RWPE2 (cell line): Measurements from ENCODE around the gene SETBP1.

ENCODE experiments used
- ATAC-seq: fragments of 200-7000 bp; cut with Tn5 transposase; 3 replicates; pipeline ENCODE4 v1.9.1; 2021; ENCODE audit warnings: low read depth
- DNase-seq: peaks from one replicate; pipeline ENCODE4 v3.0.0-alpha.2; 2020; ENCODE audit warnings: low spot score
- H3K27ac ChIP-seq: fragments of 450-650 bp; 2 replicates; pipeline ENCODE4 v1.5.1; 2017; ENCODE audit warnings: mild to moderate bottlenecking; ENCODE audit not compliant: poor library complexity, severe bottlenecking
- H3K27me3 ChIP-seq: fragments of 250-450 bp; sonication (Bioruptor Pico); 2 replicates; pipeline ENCODE4 v1.5.1; 2021; ENCODE audit warnings: mild to moderate bottlenecking, moderate library complexity; ENCODE audit not compliant: insufficient read depth, poor library complexity, severe bottlenecking
- H3K36me3 ChIP-seq: fragments of 250-450 bp; sonication (Bioruptor Pico); 2 replicates; pipeline ENCODE4 v1.5.1; 2020; ENCODE audit warnings: low read depth, mild to moderate bottlenecking, moderate library complexity
- H3K4me1 ChIP-seq: fragments of 250-450 bp; sonication (Bioruptor Pico); 2 replicates; pipeline ENCODE4 v1.5.1; 2021; ENCODE audit warnings: mild to moderate bottlenecking, moderate library complexity; ENCODE audit not compliant: insufficient read depth, poor library complexity, severe bottlenecking
- H3K4me3 ChIP-seq: fragments of 250-450 bp; sonication (Bioruptor Pico); 2 replicates; pipeline ENCODE4 v1.5.1; 2021; ENCODE audit warnings: mild to moderate bottlenecking, moderate library complexity; ENCODE audit not compliant: severe bottlenecking
- H3K9me3 ChIP-seq: fragments of 250-450 bp; sonication (Bioruptor Pico); 2 replicates; pipeline ENCODE4 v1.5.1; 2021; ENCODE audit warnings: mild to moderate bottlenecking, moderate library complexity; ENCODE audit not compliant: severe bottlenecking
- TF ChIP-seq, protein P1 (sequence below): fragments of 450-650 bp; IDR thresholded peaks from one replicate; pipeline ENCODE4 v1.5.1; 2017; ENCODE audit warnings: mild to moderate bottlenecking, moderate library complexity; ENCODE audit not compliant: poor library complexity, severe bottlenecking

Gene SETBP1

GRCh38 chr18:44801781-44802180, 121.1 kb downstream of the SETBP1 start:
- Histone ChIP-seq H3K4me1 (no peaks in the 10 kb centered on the region), H3K27ac (no peak overlapping the region), H3K27me3 (no peaks in the 10 kb centered on the region)

GRCh38 chr18:44802508-44802907, 121.8 kb downstream of the SETBP1 start:
- H3K4me1 ChIP-seq, result no peaks in the 10 kb centered on the region
- TF ChIP-seq, protein P1, sequence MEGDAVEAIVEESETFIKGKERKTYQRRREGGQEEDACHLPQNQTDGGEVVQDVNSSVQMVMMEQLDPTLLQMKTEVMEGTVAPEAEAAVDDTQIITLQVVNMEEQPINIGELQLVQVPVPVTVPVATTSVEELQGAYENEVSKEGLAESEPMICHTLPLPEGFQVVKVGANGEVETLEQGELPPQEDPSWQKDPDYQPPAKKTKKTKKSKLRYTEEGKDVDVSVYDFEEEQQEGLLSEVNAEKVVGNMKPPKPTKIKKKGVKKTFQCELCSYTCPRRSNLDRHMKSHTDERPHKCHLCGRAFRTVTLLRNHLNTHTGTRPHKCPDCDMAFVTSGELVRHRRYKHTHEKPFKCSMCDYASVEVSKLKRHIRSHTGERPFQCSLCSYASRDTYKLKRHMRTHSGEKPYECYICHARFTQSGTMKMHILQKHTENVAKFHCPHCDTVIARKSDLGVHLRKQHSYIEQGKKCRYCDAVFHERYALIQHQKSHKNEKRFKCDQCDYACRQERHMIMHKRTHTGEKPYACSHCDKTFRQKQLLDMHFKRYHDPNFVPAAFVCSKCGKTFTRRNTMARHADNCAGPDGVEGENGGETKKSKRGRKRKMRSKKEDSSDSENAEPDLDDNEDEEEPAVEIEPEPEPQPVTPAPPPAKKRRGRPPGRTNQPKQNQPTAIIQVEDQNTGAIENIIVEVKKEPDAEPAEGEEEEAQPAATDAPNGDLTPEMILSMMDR, result no peak
- ATAC-seq, result no peak

More at GRCh38 chr18:44801781-44802180, 121.1 kb downstream of the SETBP1 start:
- ATAC-seq (no peak), DNase-seq (no peak)
- Histone ChIP-seq H3K36me3 (no peaks in the 10 kb centered on the region), H3K9me3 (no peaks in the 10 kb centered on the region), H3K4me3 (no peak overlapping the region)
- TF ChIP-seq, protein P1, result no peak

GRCh38 chr18:44803019-44803650, 122.4 kb downstream of the SETBP1 start:
- TF ChIP-seq, protein P1, result no peak
- Histone ChIP-seq H3K9me3 (no peaks in the 10 kb centered on the region), H3K27me3 (no peaks in the 10 kb centered on the region), H3K36me3 (no peaks in the 10 kb centered on the region), H3K27ac (no peak overlapping the region), H3K4me1 (no peaks in the 10 kb centered on the region), H3K4me3 (no peak overlapping the region)
- ATAC-seq, result no peak
- no peak for DNase-seq

More at GRCh38 chr18:44802508-44802907, 121.8 kb downstream of the SETBP1 start:
- DNase-seq, result no peak
- no peaks in the 10 kb centered on the region for H3K27me3 ChIP-seq
- no peaks in the 10 kb centered on the region for H3K9me3 ChIP-seq
- H3K4me3 ChIP-seq, result no peak overlapping the region
- no peak overlapping the region for H3K27ac ChIP-seq
- no peaks in the 10 kb centered on the region for H3K36me3 ChIP-seq

- TF ChIP-seq, protein P1, result no peak
- Histone ChIP-seq H3K36me3 (no peaks in the 10 kb centered on the region), H3K27me3 (no peaks in the 10 kb centered on the region), H3K27ac (no peak overlapping the region), H3K4me3 (no peak overlapping the region), H3K9me3 (no peaks in the 10 kb centered on the region), H3K4me1 (no peaks in the 10 kb centered on the region)
- DNase-seq (no peak), ATAC-seq (no peak)
Measured at GRCh38 chr18:44804033-44804432, 123.3 kb downstream of the SETBP1 start.

- Histone ChIP-seq H3K4me3 (no peak overlapping the region), H3K27me3 (no peaks in the 10 kb centered on the region), H3K9me3 (no peaks in the 10 kb centered on the region), H3K36me3 (no peaks in the 10 kb centered on the region), H3K4me1 (no peaks in the 10 kb centered on the region), H3K27ac (no peak overlapping the region)
- TF ChIP-seq, protein P1, result no peak
- no peak for DNase-seq
- no peak for ATAC-seq
Measured at GRCh38 chr18:44805176-44805575, 124.5 kb downstream of the SETBP1 start.
